Gastrocnemius medialis (tissue), 4 donors: ENCODE measurements around the gene IGFBPL1. TPM values are rescaled to one million over a fixed set of nuclear protein-coding genes. Genes with fewer than 3 reads are reported as not detected.
"Not testable (repeated sequence)": the region's sequence is repeated elsewhere in the genome, so short reads cannot be mapped to it uniquely, and the experiment has no call there.

ENCODE experiments used
- ATAC-seq, 2 donors: fragments of 150-250 bp; one replicate each; pipeline ENCODE4 v1.9.1; 2016
- DNase-seq, 2 donors: peaks; one replicate each; pipeline ENCODE4 v3.0.0-alpha.2; 2019
- H3K27ac ChIP-seq, 4 donors: fragments of 200-600 bp; sonication (generic); 1 replicate in 1 of 4; 2 replicates in 3 of 4; pipeline ENCODE4 v1.5.1; 2016 to 2018; ENCODE audit warnings: mild to moderate bottlenecking in 2 of 4, moderate library complexity in 1 of 4
- H3K27me3 ChIP-seq, 3 donors: fragments of 200-600 bp; sonication (generic) in 2 of 3; 1 replicate in 1 of 3; 2 replicates in 2 of 3; pipeline versions ENCODE4 v1.5.1 to v1.6.0; 2016 to 2019; ENCODE audit warnings: mild to moderate bottlenecking in 1 of 3, moderate library complexity in 1 of 3
- H3K36me3 ChIP-seq, 2 donors: fragments of 200-600 bp; sonication (generic) in 1 of 2; one replicate each; pipeline ENCODE4 v1.5.1; 2017 to 2018
- H3K4me1 ChIP-seq, 2 donors: fragments of 200-600 bp; sonication (generic) in 1 of 2; one replicate each; pipeline ENCODE4 v1.5.1; 2016 to 2017; ENCODE audit warnings: mild to moderate bottlenecking in 2 of 2
- H3K4me3 ChIP-seq, 4 donors: fragments of 200-600 bp; sonication (generic) in 3 of 4; 1 replicate in 1 of 4; 2 replicates in 3 of 4; pipeline ENCODE4 v1.5.1; 2016 to 2019; ENCODE audit warnings: mild to moderate bottlenecking in 2 of 4
- H3K9me3 ChIP-seq, 3 donors: fragments of 200-600 bp; sonication (generic) in 2 of 3; 1 replicate in 1 of 3; 2 replicates in 2 of 3; pipeline ENCODE4 v1.5.1; 2016 to 2019
- POLR2A ChIP-seq, 2 donors: fragments of 450-650 bp; IDR thresholded peaks; one replicate each; pipeline ENCODE4 v1.6.1; 2017; ENCODE audit warnings: antibody characterized with exemption in 2 of 2, mild to moderate bottlenecking in 2 of 2, moderate library complexity in 2 of 2
- in situ Hi-C, 4 donors: fragments of 200-750 bp; cut with MboI; loops; one replicate each; pipeline versions ENCODE4 v1.15.0 to v1.8.0; 2017; ENCODE audit warnings: low sequenced_read_pairs in 4 of 4
- intact Hi-C: fragments of 100-400 bp; cut with DNase I; formaldehyde crosslinking; loops from one replicate; pipeline ENCODE4 v1.15.1; 2023; ENCODE audit warnings: low total_unique reads
- total RNA-seq, 4 donors: library from RNA; depleted of rRNA; stranded (reverse); fragments of >200 nt; gene quantifications; one replicate each; pipeline versions ENCODE4 v1.1.0 to v1.2.3, GENCODE V29; 2016
- TF ChIP-seq, protein P1 (sequence below), 5 experiments: fragments of 450-650 bp in 3 of 5; fragments of 200-600 bp in 2 of 5; sonication (generic) in 2 of 5; IDR thresholded peaks in 4 of 5; conservative IDR thresholded peaks in 1 of 5; 1 replicate in 4 of 5; 2 replicates in 1 of 5; pipeline ENCODE4 v1.5.1; 2016 to 2019; ENCODE audit warnings: antibody characterized with exemption in 5 of 5, mild to moderate bottlenecking in 3 of 5, moderate library complexity in 3 of 5

Gene IGFBPL1
- total RNA-seq, 4 donors from 2014 or later, result not detected

DNA sequence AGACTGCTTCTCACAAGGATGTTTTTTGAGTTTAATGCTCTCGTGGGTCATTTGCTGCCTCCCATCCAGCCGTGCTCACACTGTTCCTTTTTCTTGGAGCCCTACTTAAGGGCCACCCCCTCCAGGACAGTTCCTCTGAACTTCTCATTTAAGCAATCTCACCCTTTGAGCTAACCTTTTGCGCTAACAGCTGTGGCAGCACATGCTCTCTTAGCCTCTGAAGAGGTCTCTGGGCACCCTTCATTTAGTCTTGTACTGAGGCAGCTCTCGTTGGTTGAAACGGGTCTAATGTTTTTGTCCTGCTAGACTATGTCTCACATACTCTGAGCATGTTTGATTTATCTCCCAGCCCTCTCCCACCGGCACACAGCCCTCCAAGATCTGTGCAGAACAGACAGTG is 19.9 kb downstream of the IGFBPL1 start:
- Histone ChIP-seq H3K27me3 (peaks cover 4 to 12% (median 5%) of the 10 kb centered on the region in 3 donors), H3K27ac (no peak overlapping the region), H3K4me1 (peaks cover 0 to 3% of the 10 kb centered on the region in 2 donors), H3K36me3 (no peaks in the 10 kb centered on the region), H3K9me3 (no peaks in the 10 kb centered on the region), H3K4me3 (no peak overlapping the region)
- in situ Hi-C loops (loop anchor here (5.0 to 25.0 kb wide), 4 partner anchors 310 to 642 kb away; partner anchors contain the start of gene TRMT10B (in 1 of the 4)), intact Hi-C loops (no loop called here)
- ATAC-seq, result no peak
- TF ChIP-seq, protein P1, sequence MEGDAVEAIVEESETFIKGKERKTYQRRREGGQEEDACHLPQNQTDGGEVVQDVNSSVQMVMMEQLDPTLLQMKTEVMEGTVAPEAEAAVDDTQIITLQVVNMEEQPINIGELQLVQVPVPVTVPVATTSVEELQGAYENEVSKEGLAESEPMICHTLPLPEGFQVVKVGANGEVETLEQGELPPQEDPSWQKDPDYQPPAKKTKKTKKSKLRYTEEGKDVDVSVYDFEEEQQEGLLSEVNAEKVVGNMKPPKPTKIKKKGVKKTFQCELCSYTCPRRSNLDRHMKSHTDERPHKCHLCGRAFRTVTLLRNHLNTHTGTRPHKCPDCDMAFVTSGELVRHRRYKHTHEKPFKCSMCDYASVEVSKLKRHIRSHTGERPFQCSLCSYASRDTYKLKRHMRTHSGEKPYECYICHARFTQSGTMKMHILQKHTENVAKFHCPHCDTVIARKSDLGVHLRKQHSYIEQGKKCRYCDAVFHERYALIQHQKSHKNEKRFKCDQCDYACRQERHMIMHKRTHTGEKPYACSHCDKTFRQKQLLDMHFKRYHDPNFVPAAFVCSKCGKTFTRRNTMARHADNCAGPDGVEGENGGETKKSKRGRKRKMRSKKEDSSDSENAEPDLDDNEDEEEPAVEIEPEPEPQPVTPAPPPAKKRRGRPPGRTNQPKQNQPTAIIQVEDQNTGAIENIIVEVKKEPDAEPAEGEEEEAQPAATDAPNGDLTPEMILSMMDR (IDR thresholded peaks at IDR 0.05 in 4 of 5, conservative IDR thresholded peaks at IDR 0.05 in 1 of 5), result no peak
- no peak for TF ChIP-seq POLR2A (IDR thresholded peaks at IDR 0.05)
- DNase-seq, result no peak

DNA sequence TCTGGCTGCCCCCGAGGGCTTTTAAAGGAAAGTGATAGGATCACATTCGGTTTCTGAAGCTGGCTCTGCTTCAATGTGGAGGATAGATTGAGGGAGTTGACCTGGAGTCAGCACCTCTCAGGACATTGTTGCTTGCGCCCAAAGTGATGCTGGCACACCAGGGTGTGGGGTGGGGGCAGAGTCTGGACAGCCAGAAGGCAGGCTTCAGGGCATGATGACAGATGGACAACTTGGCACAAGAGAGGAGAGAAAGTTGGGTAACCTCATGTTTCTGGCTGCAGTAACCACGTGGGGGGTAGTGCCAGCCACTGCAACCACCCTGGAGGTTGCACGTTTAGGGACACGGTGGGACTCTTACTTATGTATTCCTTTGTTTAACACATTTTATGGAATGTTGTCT is 22.3 kb downstream of the IGFBPL1 start:
- peaks cover 4 to 12% (median 5%) of the 10 kb centered on the region in 3 donors for H3K27me3 ChIP-seq
- H3K36me3 ChIP-seq, result peaks cover 0 to 4% of the 10 kb centered on the region in 2 donors
- H3K9me3 ChIP-seq, result no peaks in the 10 kb centered on the region
- H3K27ac ChIP-seq, result no peak overlapping the region
- DNase-seq (no peak), ATAC-seq (no peak)
- H3K4me3 ChIP-seq, result no peak overlapping the region
- intact Hi-C loops (loop anchor here (2.0 kb wide), 1 partner anchor 67 kb away; no protein-coding TSS in a partner anchor), in situ Hi-C loops (loop anchor here (5.0 to 25.0 kb wide), 4 partner anchors 307 to 640 kb away; partner anchors contain the start of gene TRMT10B (in 1 of the 4))
- H3K4me1 ChIP-seq, result peaks cover 0 to 3% of the 10 kb centered on the region in 2 donors
- TF ChIP-seq, protein P1 (IDR thresholded peaks at IDR 0.05 in 4 of 5, conservative IDR thresholded peaks at IDR 0.05 in 1 of 5), result no peak
- no peak for TF ChIP-seq POLR2A (IDR thresholded peaks at IDR 0.05)

DNA sequence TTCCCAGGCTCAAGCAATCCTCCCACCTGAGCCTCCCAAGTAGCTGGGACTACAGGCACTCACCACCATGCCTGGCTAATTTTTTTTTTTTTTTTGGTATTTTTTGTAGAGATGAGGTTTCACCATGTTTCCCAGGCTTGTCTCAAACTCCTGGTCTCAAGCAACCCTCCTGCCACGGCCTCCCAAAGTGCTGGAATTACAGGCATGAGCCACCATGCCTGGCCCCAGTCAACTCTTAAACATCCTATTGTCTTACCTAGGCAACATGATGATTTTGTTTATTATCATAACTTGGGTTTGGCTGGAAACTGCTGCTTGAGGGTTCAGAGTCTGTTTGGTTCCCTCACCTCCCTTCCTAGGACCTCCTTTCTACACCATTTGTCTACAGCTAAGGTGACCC is 25.1 kb downstream of the IGFBPL1 start:
- peaks cover 0 to 17% of the 10 kb centered on the region in 2 donors for H3K36me3 ChIP-seq
- DNase-seq, ATAC-seq, H3K4me1 ChIP-seq, H3K27me3 ChIP-seq, H3K9me3 ChIP-seq, H3K4me3 ChIP-seq, H3K27ac ChIP-seq: not testable (repeated sequence)
- intact Hi-C loops, result loop anchor here (10.0 kb wide), 1 partner anchor 276 kb away; no protein-coding TSS in a partner anchor
- in situ Hi-C loops, result loop anchor here in 1 of 4 donors (25.0 kb wide), 1 partner anchor 812 kb away; the partner anchor contains the start of genes FBXO10 and TOMM5

DNA sequence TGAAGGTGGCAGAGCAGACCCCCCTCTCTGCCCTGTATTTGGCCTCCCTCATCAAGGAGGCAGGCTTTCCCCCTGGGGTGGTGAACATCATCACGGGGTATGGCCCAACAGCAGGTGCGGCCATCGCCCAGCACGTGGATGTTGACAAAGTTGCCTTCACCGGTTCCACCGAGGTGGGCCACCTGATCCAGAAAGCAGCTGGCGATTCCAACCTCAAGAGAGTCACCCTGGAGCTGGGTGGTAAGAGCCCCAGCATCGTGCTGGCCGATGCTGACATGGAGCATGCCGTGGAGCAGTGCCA is 27.9 kb downstream of the IGFBPL1 start:
- no peak overlapping the region for H3K4me3 ChIP-seq
- DNase-seq, result no peak
- intact Hi-C loops, result loop anchor here (10.0 kb wide), 1 partner anchor 278 kb away; no protein-coding TSS in a partner anchor
- peaks cover 8 to 10% of the 10 kb centered on the region in 2 donors for H3K4me1 ChIP-seq
- no peaks in the 10 kb centered on the region for H3K27me3 ChIP-seq
- peaks cover 0 to 17% of the 10 kb centered on the region in 2 donors for H3K36me3 ChIP-seq
- TF ChIP-seq, protein P1 (IDR thresholded peaks at IDR 0.05 in 4 of 5, conservative IDR thresholded peaks at IDR 0.05 in 1 of 5), result no peak
- TF ChIP-seq POLR2A (IDR thresholded peaks at IDR 0.05), result no peak
- no peak overlapping the region for H3K27ac ChIP-seq
- H3K9me3 ChIP-seq, result no peaks in the 10 kb centered on the region
- in situ Hi-C loops, result loop anchor here in 1 of 4 donors (25.0 kb wide), 1 partner anchor 809 kb away; the partner anchor contains the start of genes FBXO10 and TOMM5
- no peak for ATAC-seq

DNA sequence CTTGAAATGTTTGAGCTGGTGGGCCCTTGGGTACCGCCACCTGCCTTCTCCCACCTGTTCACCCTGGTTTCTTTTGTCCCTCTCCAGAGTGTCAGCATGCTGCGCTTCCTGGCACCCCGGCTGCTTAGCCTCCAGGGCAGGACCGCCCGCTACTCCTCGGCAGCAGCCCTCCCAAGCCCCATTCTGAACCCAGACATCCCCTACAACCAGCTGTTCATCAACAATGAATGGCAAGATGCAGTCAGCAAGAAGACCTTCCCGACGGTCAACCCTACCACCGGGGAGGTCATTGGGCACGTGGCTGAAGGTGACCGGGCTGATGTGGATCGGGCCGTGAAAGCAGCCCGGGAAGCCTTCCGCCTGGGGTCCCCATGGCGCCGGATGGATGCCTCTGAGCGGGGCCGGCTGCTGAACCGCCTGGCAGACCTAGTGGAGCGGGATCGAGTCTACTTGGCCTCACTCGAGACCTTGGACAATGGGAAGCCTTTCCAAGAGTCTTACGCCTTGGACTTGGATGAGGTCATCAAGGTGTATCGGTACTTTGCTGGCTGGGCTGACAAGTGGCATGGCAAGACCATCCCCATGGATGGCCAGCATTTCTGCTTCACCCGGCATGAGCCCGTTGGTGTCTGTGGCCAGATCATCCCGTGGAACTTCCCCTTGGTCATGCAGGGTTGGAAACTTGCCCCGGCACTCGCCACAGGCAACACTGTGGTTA is 28.4 kb downstream of the IGFBPL1 start:
- DNase-seq, result no peak
- peaks cover 0 to 17% of the 10 kb centered on the region in 2 donors for H3K36me3 ChIP-seq
- peaks cover 8 to 10% of the 10 kb centered on the region in 2 donors for H3K4me1 ChIP-seq
- no peaks in the 10 kb centered on the region for H3K9me3 ChIP-seq
- H3K27me3 ChIP-seq, result no peaks in the 10 kb centered on the region
- no peak overlapping the region for H3K4me3 ChIP-seq
- no peak for ATAC-seq
- in situ Hi-C loops, result loop anchor here in 1 of 4 donors (25.0 kb wide), 1 partner anchor 809 kb away; the partner anchor contains the start of genes FBXO10 and TOMM5
- no peak for TF ChIP-seq POLR2A (IDR thresholded peaks at IDR 0.05)
- TF ChIP-seq, protein P1 (IDR thresholded peaks at IDR 0.05 in 4 of 5, conservative IDR thresholded peaks at IDR 0.05 in 1 of 5), result no peak
- intact Hi-C loops, result loop anchor here (10.0 kb wide), 1 partner anchor 279 kb away; no protein-coding TSS in a partner anchor
- no peak overlapping the region for H3K27ac ChIP-seq
